NCI-H146 treated with DMSO at 0.1 percent for 48 hours (cell line): ENCODE results near the gene NPLOC4.
A peak's percentile ranks its signal among the peaks of the same experiment; 100 is the strongest.

ENCODE experiments used
- DNase-seq: peaks from one replicate; lab custom pipeline; 2025; ENCODE audit not compliant: unreplicated experiment; lab: John Stamatoyannopoulos, UW

Gene NPLOC4

GRCh38 chr17:81520021-81520901, 116.7 kb downstream of the NPLOC4 start:
- no peak for DNase-seq

DNA sequence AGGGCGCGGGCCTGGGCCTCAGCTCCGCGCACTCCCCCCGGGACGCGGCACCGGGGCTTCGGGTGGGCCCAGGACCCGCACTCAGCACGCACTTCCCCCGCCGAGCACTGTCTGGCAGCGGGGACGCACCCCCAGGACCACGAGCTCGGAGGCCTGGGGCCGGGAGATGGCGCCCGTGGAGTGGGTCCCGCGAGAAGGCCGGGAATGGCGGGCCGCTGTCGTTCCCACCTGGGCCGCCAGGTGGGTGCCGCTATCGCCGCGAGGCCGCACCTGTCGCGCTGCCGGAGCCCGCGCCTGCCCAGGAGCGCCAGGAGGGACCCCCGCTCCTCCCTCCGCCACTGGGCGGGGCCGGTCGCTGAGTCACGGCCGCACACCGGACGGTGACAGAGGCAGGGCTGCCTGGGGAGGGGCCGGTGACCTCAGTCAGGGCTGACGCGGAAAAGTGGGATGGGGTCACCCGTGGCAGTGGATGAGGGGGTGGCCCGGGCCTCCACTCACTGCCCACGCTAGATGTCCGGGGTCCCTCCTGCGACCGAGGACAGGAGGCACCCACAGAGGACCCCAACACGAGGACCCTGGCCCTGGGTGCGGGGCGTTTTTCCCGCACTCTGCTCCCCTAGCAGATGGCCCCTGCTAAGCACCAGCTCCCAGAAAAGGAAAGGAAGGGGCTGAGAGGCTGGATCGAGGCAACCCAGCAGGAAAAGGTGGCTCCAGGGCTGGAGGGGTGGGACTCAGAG, 117.5 kb downstream of the NPLOC4 start:
- DNase-seq, result peak; percentile 31

- DNase-seq, result no peak
Observed at GRCh38 chr17:81518785-81519283, 118.1 kb downstream of the NPLOC4 start.

GRCh38 chr17:81518113-81518784, 118.7 kb downstream of the NPLOC4 start:
- DNase-seq, result no peak

- no peak for DNase-seq
Observed at GRCh38 chr17:81517339-81518112, 119.4 kb downstream of the NPLOC4 start.

GRCh38 chr17:81517009-81517338, 119.9 kb downstream of the NPLOC4 start:
- DNase-seq, result no peak

DNA sequence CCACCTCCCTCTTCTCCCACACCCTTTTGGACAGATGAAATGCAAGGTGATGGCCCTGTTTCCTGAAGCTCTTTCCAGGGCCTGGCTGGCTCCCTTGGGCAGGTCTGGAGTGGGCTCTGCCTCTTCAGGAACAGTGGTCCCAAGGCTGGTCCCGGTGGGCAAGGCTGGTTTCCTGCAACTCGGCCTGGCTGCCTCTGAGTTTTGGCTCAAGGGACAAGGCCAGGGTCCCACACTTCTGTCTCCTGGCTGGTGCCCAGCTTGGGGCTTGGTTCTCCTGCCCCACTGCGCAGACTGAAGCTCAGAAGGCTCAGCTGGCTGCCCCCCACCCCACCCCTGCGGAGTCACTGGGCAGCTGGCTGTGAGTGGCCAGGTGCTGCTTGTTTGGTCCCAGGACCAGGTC, 120.5 kb downstream of the NPLOC4 start:
- DNase-seq, result no peak

DNA sequence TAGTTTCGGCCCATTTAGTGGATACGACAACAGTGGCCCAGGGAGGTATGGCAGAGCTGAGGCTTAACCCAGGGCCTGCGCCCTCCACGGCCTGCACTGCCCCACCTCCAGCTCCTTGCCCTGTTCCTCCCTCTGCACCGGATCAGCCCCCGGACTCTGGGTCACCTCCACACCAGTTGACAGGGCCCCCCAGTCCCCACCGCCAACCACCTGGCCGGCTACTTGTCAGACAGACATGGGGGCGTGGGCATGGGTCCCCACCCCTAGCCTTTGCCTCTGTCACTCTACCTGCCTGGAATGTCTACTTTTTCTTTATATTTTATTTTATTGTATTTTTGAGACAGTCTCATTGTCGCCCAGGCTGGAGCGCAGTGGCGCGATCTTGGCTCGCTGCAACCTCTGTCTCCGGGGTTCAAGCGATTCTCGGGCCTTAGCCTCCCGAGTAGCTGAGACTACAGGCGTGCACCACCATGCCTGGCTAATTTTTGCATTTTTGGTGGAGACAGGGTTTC, 121.3 kb downstream of the NPLOC4 start:
- no peak for DNase-seq

- DNase-seq, result peak; percentile 64
Observed at GRCh38 chr17:81514739-81515529, 122.0 kb downstream of the NPLOC4 start.

DNA sequence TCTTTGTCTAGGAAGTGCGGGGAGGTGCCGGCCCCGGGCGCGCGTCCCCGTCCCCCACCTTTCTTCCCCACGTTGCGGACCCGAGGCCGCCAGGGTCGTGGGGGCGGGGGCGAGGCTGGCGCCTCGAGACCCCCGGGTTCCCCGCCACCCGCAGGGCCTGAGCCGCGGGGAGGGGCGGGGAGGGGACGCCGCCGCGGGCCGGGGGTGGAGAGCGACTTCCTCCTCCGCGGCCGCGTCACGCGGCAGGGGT, 122.5 kb downstream of the NPLOC4 start:
- DNase-seq, result no peak

GRCh38 chr17:81513753-81514488, 123.0 kb downstream of the NPLOC4 start:
- no peak for DNase-seq

GRCh38 chr17:81513372-81513752, 123.5 kb downstream of the NPLOC4 start:
- peak; percentile 57 for DNase-seq

DNA sequence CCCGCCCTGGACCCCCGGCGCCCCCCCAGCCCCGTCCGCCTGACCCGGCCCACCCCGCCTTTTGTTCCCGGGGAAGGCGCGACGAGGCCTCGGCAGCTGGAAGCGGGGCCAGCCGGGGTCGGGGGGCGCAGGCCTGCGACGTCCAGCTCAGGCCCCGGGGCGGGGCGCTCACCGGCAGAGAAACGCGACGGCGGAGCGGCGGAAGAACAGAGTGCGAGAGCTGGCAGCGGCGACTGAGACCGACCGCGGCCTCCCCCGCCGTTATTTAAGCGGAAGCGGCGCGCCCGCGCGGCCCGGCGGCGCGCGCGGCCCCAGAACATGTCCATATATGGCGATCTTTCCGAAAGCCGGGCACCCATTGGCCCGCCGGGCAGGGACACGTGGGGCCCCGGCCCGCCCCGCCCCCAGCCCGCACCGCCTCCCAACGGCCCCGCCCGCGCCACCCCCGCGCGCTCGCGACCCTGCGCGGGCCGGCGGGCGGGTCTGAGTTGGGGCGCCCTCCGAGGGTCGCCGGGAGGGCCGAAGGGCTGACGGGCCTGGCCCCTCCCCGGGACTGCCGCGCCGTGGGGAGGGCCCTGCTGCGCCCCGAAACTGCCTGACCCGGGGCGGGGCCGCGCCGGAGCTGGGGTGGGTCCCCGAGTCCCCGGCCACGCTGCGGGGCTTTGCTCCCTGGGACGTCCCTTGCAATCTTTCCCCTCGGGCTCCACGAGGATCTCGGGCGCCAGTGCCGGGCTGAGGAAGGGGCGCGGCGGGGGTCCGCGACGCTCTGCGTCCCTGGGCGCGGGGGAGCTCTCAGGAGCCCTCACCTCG, 124.1 kb downstream of the NPLOC4 start, which contains the start of gene ACTG1:
Gene ACTG1, minus strand, starts transcription at position 238 of the 810 bp plus-strand sequence. CDS start 445 bp downstream, outside the sequence.
- peak; percentile 81 for DNase-seq

GRCh38 chr17:81511804-81512561, 124.9 kb downstream of the NPLOC4 start:
- no peak for DNase-seq

GRCh38 chr17:81511554-81511803, 125.4 kb downstream of the NPLOC4 start:
- DNase-seq, result no peak

- DNase-seq, result no peak
Observed at GRCh38 chr17:81510785-81511553, 125.9 kb downstream of the NPLOC4 start.
